C1 segment of cervical spinal cord (tissue), 14 donors: ENCODE measurements around the gene ASB12.
"Not testable (repeated sequence)": the region's sequence is repeated elsewhere in the genome, so short reads cannot be mapped to it uniquely, and the experiment has no call there.

Source experiments
- DNase-seq, 14 donors: peaks; one replicate each; lab custom pipeline; 2025; lab: John Stamatoyannopoulos, UW

The ASB12 gene, protein sequence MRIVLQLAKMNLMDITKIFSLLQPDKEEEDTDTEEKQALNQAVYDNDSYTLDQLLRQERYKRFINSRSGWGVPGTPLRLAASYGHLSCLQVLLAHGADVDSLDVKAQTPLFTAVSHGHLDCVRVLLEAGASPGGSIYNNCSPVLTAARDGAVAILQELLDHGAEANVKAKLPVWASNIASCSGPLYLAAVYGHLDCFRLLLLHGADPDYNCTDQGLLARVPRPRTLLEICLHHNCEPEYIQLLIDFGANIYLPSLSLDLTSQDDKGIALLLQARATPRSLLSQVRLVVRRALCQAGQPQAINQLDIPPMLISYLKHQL

GRCh38 chrX:64230123-64230970, at the start of gene ASB12:
TSS of gene ASB12 (minus strand) at chrX:64230607. CDS start at chrX:64225650, 4,957 bp downstream.
- DNase-seq = no peak

- DNase-seq = no peak
Observed at GRCh38 chrX:64265265-64265664, 34.9 kb upstream of the ASB12 start.

- no peak for DNase-seq
Observed at GRCh38 chrX:64229154-64229553, 1.3 kb downstream of the ASB12 start.

- no peak for DNase-seq
Observed at GRCh38 chrX:64218023-64218422, 12.4 kb downstream of the ASB12 start.

DNA sequence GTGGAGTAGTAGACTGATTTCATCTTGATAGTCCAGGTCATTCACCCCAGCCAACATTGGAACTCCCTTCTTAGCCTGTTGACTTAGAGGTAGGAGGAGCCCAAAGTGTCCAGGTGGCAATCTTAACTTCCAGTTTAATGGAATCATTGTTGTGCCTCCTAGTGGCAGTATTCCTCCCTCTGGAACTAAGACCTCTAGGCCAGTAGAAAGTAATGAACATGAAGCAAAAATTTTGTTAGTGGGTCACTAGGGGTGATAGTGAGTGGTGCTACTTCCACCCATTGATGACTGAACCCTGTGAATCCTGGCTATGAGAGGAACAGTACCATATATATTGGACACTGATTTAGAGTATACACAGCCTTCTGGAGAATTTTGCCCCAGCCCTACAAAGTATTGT, 16.4 kb downstream of the ASB12 start:
- DNase-seq = not testable (repeated sequence)

GRCh38 chrX:64206556-64207162, 23.7 kb downstream of the ASB12 start:
- DNase-seq = peak in 1 of 14 donors; percentile 40

DNA sequence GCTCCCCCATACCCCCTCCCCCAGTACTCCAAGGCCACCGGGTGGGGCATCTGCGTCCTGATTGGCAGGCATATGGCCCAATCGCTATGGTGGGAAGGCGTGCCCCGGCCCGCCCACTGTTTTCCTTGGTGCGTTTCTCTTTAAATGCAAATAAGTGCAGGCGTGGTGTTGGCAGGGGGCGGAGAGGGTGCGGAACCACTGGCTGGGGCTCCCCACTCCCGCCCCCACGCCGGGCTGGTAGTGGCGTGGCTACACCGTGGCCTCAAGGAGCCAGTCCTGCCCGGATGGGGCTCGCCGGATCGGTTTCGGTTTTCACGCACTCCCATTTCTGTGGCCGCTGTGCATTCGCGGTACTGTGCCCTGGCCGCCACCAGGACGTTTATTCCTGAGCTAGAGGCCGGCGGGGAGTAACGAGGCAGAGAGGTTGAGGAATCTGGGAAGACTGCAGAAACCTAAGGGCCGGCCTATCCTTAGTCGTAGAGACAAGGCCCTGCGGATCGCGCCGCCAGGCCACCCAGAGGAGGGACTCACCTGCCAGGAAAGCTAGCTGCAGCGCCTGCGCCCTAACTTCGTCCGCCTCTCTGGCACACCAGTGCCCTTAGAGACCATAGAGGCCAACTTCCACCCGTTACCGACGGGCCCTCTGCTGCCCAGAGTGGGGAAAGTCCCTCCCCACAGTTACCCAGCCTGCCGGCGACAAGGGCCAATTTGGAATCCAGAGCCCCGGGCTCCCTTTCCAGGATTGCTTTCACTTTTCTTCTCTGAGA, 24.5 kb downstream of the ASB12 start:
- peak; percentile 23 to 92 (median 82) for DNase-seq

DNA sequence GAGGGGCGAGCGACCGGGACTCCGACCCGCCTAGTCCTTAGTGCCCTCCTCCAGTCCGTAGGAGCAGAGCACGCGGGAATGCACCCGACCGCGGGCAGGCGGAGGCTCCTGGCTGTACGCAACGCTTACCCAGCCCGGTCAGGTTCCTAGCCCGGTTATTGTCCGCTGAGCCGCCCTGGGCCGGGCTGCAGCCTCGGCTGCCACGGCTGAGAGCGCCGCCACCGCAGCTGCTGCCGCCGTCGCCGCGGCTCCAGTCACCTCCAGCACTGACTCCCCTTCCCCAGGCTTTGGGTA, 25.0 kb downstream of the ASB12 start, which contains the start of gene AMER1:
Gene AMER1, minus strand, starts transcription at position 268 of the 294 bp plus-strand sequence. CDS start 12,422 bp downstream, outside the sequence.
- DNase-seq = no peak

DNA sequence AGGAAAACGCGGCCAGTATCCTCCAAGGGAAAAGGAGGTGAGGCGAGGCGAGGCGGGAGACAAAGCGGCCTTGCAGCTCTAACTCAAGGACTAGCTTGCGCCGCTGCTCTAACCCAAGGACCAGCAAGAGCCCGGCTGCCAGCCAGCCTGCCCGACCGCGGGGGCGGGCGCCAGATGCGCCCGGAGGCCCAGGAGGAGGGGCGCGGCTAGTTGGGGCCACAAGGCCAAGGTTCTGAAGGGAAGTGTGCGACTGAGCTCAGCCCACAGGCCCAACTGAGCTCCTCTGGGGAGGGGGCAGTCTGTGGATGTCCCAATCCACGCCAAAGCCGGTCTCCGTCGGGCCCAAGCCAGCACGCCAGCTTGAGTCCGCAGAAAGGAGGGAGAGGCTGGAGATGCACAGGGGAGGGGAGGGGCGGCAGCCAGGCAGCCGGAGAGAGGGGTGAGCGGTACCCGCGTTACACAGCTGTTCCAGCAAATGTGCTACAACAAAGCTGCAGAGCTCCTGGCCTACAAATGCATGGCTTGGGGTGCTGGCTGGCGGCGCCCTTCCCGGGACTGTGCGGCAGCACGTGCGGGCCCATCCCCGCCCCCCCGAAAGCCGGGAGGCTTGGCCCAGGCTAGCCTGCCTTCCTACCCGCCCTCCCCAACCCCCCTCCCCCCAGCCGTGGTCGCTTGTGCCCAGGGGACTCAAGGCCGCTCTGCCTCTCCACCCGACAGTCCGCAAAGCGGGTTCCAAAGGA, 25.5 kb downstream of the ASB12 start:
- DNase-seq = peak in 11 of 14 donors; percentile 14 to 63 (median 35)

GRCh38 chrX:64204252-64204651, 26.2 kb downstream of the ASB12 start:
- DNase-seq = peak in 5 of 14 donors; percentile 5 to 36 (median 25)

DNA sequence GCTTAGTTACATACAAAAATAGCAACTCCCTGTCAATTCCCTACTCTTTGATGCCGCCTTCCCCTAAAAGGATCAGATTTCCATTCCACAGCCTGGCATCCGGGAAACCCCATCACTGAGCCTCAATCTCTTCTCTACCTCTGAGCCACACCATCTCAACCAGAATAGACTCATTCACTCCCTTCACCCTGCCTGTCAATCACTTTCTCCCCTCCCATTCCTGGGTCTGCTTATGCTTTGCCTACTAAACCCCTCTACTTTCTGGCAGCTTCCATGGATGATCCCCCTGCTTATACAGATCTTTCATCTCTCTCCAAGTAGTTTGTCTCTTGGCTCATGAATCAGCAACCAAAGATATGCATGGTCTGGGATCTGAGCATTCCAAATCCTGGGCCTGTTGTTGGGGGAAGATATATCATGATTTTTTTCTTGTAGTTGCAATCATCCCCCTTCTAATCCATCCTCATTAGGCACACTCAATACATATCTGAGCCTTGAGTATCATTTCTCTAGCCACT, 27.5 kb downstream of the ASB12 start:
- DNase-seq = no peak

- no peak for DNase-seq
Observed at GRCh38 chrX:64198036-64198435, 32.4 kb downstream of the ASB12 start.

- DNase-seq = no peak
Observed at GRCh38 chrX:64196606-64197005, 33.8 kb downstream of the ASB12 start.

GRCh38 chrX:64195862-64196261, 34.5 kb downstream of the ASB12 start:
- DNase-seq = no peak

DNA sequence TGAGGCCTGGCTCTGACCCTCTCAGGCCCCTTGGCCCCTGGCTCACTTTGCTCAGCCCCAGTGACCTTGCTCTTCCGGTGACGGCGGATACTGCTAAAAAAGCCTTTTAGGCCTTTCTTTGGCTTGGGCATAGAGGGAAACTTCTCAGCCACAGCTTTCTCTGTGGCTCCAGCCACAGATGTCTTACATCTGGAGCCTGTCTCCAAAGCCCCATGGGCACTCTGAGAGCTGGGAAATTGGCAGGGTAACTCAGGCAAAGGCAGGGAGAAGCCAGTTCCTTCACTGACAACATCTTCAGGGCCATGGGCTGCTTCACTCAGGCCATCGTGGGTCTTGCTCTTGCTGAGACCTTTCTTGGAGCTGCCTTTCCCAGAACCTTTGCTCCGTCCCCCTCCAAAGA, 37.7 kb downstream of the ASB12 start:
- DNase-seq = no peak

DNA sequence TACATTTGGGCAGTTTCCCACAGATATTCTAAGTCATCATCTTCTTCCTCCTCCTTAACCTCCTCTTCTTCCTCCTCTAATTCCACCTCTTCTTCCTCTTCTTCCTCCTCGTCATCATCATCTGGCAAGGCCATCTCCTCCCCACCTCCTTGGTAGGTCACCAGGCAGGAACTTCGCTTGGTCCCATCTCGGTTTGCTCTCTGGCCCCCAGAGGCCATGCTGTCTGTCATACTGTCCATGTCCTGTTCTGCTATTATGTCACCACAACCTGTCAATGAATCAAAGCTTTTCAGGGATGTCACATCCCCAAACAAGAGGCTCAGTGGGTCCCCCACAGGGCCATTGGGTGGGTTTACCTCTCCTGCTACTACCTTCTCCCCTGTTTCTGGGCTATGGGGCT, 38.4 kb downstream of the ASB12 start:
- no peak for DNase-seq

GRCh38 chrX:64191281-64192010, 39.0 kb downstream of the ASB12 start:
- no peak for DNase-seq

DNA sequence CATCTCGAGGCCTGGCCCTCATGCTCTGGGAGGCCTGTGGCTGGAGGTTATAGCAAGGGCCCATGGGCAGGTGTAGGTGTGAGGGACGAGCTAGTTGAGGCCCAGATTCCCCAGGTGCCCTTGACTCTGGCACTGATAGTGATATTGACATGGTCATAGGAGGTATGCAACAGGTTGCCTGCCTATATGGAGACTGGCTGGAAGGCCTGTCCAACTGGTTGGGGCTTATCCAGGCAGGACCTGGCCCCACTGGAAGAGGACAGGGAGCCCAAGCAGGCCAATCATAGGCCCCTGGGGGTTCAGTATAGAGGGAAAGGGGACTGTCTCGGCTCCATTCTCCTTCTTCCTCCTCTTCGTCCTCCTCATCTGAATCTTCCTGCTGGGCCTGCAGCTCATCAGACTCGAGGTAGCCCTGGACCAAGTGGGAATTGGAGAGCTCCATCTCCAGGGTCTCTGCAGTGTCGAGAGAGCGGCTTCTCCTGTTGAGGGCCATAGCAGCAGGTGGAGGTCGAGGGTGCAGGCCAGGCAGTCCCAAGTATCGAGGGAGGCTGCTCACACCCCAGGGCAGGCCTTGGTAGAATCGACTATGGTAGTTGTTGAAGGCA, 40.2 kb downstream of the ASB12 start:
- no peak for DNase-seq

- DNase-seq = no peak
Observed at GRCh38 chrX:64188901-64189300, 41.5 kb downstream of the ASB12 start.

DNA sequence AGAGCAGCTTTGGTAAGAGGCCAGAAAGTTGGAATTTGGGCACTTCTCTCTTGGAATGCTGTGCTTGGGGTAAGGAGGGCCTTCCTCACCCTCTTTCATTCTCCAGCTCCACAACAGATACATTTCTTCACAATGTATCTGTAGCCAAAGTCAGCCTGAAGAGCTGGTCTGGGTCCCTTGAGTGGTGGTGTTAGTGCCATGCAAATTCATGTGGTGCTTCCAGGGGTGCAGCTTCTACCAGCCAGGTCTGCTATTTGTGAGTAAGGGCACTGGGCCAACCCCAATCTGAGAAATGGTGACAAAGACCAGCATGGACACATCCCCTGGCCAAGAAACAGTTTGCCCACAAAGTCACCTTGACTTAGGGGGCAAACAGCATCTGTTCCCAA, 42.7 kb downstream of the ASB12 start:
- no peak for DNase-seq
